OCI-LY7 (cell line): Measurements from ENCODE around the gene ZFYVE28. TPM values are rescaled to one million over a fixed set of nuclear protein-coding genes. Genes with fewer than 3 reads are reported as not detected.

ENCODE experiments used
- BruUV-seq: library from RNA; stranded (reverse); fragments of 400-500 nt; replicated peaks from 2 replicates; lab custom pipeline; 2021; lab: Mats Ljungman, UMichigan
- CTCF ChIA-PET: fragments of 300-600 bp; sonication (Branson Sonifier 250); formaldehyde crosslinking; loops from one replicate; lab custom pipeline; 2022; ENCODE audit warnings: antibody characterized with exemption; ENCODE audit not compliant: unreplicated experiment; lab: Charles Lee
- POLR2A ChIA-PET: fragments of 300-600 bp; sonication (Branson Sonifier 250); formaldehyde crosslinking; loops from one replicate; lab custom pipeline; 2022; ENCODE audit warnings: antibody characterized with exemption; lab: Charles Lee
- DNase-seq: peaks from one replicate; pipeline ENCODE4 v3.0.0-alpha.2; 2015; ENCODE audit warnings: low spot score
- H2AFZ ChIP-seq: fragments of 200-600 bp; sonication (generic), shearing (Covaris generic); 2 replicates; pipeline ENCODE4 v1.6.1; 2014; ENCODE audit warnings: mild to moderate bottlenecking, antibody characterized with exemption, low read length, moderate library complexity
- H3K27ac ChIP-seq: fragments of 200-600 bp; sonication (generic); 2 replicates; pipeline ENCODE4 v1.5.1; 2014; ENCODE audit warnings: mixed run types, low read depth, mild to moderate bottlenecking, moderate library complexity, low read length, inconsistent platforms; ENCODE audit not compliant: poor library complexity, severe bottlenecking
- H3K36me3 ChIP-seq: fragments of 200-600 bp; sonication (generic); 2 replicates; pipeline ENCODE4 v1.6.1; 2014; ENCODE audit warnings: mild to moderate bottlenecking, antibody characterized with exemption, low read length, moderate library complexity, mixed read lengths; ENCODE audit not compliant: insufficient read depth
- H3K4me1 ChIP-seq: fragments of 200-600 bp; sonication (generic); 2 replicates; pipeline ENCODE4 v1.5.1; 2014; ENCODE audit warnings: mild to moderate bottlenecking, low read length; ENCODE audit not compliant: insufficient read depth, poor library complexity, severe bottlenecking
- H3K4me2 ChIP-seq: fragments of 200-600 bp; sonication (generic); 2 replicates; pipeline ENCODE4 v1.6.1; 2014; ENCODE audit warnings: mild to moderate bottlenecking, low read length
- H3K4me3 ChIP-seq: fragments of 200-600 bp; sonication (generic); 2 replicates; pipeline ENCODE4 v1.5.1; 2014; ENCODE audit warnings: mild to moderate bottlenecking, low read depth, low read length; ENCODE audit not compliant: poor library complexity, severe bottlenecking
- H3K79me2 ChIP-seq: fragments of 200-600 bp; sonication (generic); 2 replicates; pipeline ENCODE4 v1.6.1; 2016; ENCODE audit warnings: low read depth, mild to moderate bottlenecking, low read length, moderate library complexity, mixed read lengths; ENCODE audit not compliant: insufficient read depth
- H3K9me2 ChIP-seq: fragments of 200-600 bp; sonication (generic); 2 replicates; pipeline ENCODE4 v1.6.1; 2016; ENCODE audit warnings: mild to moderate bottlenecking, low read length, mixed read lengths; ENCODE audit not compliant: insufficient read depth
- H3K9me3 ChIP-seq: fragments of 200-600 bp; sonication (generic); 2 replicates; pipeline ENCODE4 v1.6.1; 2014; ENCODE audit warnings: mild to moderate bottlenecking, mixed run types, low read length, mixed read lengths
- H4K20me1 ChIP-seq: fragments of 200-600 bp; sonication (generic); 2 replicates; pipeline ENCODE4 v1.6.1; 2014; ENCODE audit warnings: mild to moderate bottlenecking, antibody characterized with exemption, low read length, moderate library complexity, mixed read lengths; ENCODE audit not compliant: insufficient read depth
- CTCF ChIP-seq: fragments of 200-600 bp; sonication (generic); conservative IDR thresholded peaks from 2 replicates; pipeline ENCODE4 v1.5.1; 2014; ENCODE audit warnings: mild to moderate bottlenecking, antibody characterized with exemption, low read length, moderate library complexity, mixed read lengths
- EZH2phosphoT487 ChIP-seq: fragments of 200-600 bp; sonication (generic); IDR thresholded peaks from 2 replicates; pipeline ENCODE4 v1.6.1; 2018; ENCODE audit warnings: low read depth, borderline replicate concordance, mild to moderate bottlenecking, mixed run types, antibody characterized with exemption, low read length, moderate library complexity, mixed read lengths
- intact Hi-C: fragments of 100-400 bp; cut with micrococcal nuclease; formaldehyde crosslinking; loops from one replicate; pipeline ENCODE4 v1.10.0; 2022; ENCODE audit not compliant: unreplicated experiment
- total RNA-seq, 2 experiments: library from RNA; depleted of rRNA in 1 of 2; stranded (reverse); fragments of >200 nt in 1 of 2; shearing (Covaris generic) in 1 of 2; gene quantifications; 2 replicates each; pipeline ENCODE4 v1.2.3, GENCODE V29; 2014 to 2022

Gene ZFYVE28
- total RNA-seq, 2 experiments from 2014 or later, result 0.32 TPM; not detected in 1

- Histone ChIP-seq H3K4me2 (no peak overlapping the region), H3K27ac (no peak overlapping the region), H3K79me2 (no peaks in the 10 kb centered on the region), H2AFZ (no peak overlapping the region), H3K4me1 (no peaks in the 10 kb centered on the region), H3K9me3 (no peaks in the 10 kb centered on the region), H3K9me2 (no peaks in the 10 kb centered on the region), H3K4me3 (no peak overlapping the region), H4K20me1 (no peaks in the 10 kb centered on the region), H3K36me3 (no peaks in the 10 kb centered on the region)
- BruUV-seq, result no TSS peak
- TF ChIP-seq CTCF, result no peak
- no peak for TF ChIP-seq EZH2phosphoT487
- intact Hi-C loops, result no loop called here
- ChIA-PET POLR2A (interaction anchor here (0.6 kb wide), 1 partner anchor 93 kb away, joined by 3 read pairs; no protein-coding TSS in a partner anchor), CTCF (no interaction called here)
- no peak for DNase-seq
Measured at GRCh38 chr4:2320746-2321145, 97.7 kb downstream of the ZFYVE28 start.

- Histone ChIP-seq H3K9me3 (no peaks in the 10 kb centered on the region), H3K4me3 (no peak overlapping the region), H3K79me2 (no peaks in the 10 kb centered on the region), H3K27ac (no peak overlapping the region), H3K9me2 (no peaks in the 10 kb centered on the region), H2AFZ (no peak overlapping the region), H3K36me3 (no peaks in the 10 kb centered on the region), H3K4me1 (no peaks in the 10 kb centered on the region), H3K4me2 (no peak overlapping the region), H4K20me1 (no peaks in the 10 kb centered on the region)
- intact Hi-C loops, result no loop called here
- ChIA-PET POLR2A (interaction anchor here (0.6 kb wide), 1 partner anchor 92 kb away, joined by 3 read pairs; no protein-coding TSS in a partner anchor), CTCF (no interaction called here)
- BruUV-seq, result no TSS peak
- TF ChIP-seq EZH2phosphoT487, result no peak
- TF ChIP-seq CTCF, result no peak
- DNase-seq, result no peak
Measured at GRCh38 chr4:2320152-2320551, 98.3 kb downstream of the ZFYVE28 start.

- CTCF ChIA-PET, result no interaction called here
- no peak for TF ChIP-seq EZH2phosphoT487
- no peak for TF ChIP-seq CTCF
Measured at GRCh38 chr4:2318885-2319284, 99.6 kb downstream of the ZFYVE28 start.

More at GRCh38 chr4:2318885-2319284, 99.6 kb downstream of the ZFYVE28 start:
- no peaks in the 10 kb centered on the region for H3K36me3 ChIP-seq
- no peak for DNase-seq
- no peaks in the 10 kb centered on the region for H3K9me3 ChIP-seq
- H3K27ac ChIP-seq, result no peak overlapping the region
- no TSS peak for BruUV-seq
- H4K20me1 ChIP-seq, result no peaks in the 10 kb centered on the region
- no peak overlapping the region for H2AFZ ChIP-seq
- POLR2A ChIA-PET, result no interaction called here
- H3K4me1 ChIP-seq, result no peaks in the 10 kb centered on the region
- H3K4me3 ChIP-seq, result no peak overlapping the region
- no peaks in the 10 kb centered on the region for H3K79me2 ChIP-seq
- H3K9me2 ChIP-seq, result no peaks in the 10 kb centered on the region
- no peak overlapping the region for H3K4me2 ChIP-seq
- intact Hi-C loops, result no loop called here
